Omental fat pad (tissue), 4 donors: Measurements from ENCODE around the gene RALB. TPM values are rescaled to one million over a fixed set of nuclear protein-coding genes. Genes with fewer than 3 reads are reported as not detected.

Experiments
- ATAC-seq: fragments of 150-250 bp; one replicate; pipeline ENCODE4 v1.9.1; 2016; ENCODE audit warnings: mild to moderate bottlenecking, moderate library complexity; ENCODE audit not compliant: low FRiP score
- DNase-seq: peaks from one replicate; pipeline ENCODE4 v3.0.0-alpha.2; 2019; ENCODE audit warnings: low spot score
- total RNA-seq, 4 donors: library from RNA; depleted of rRNA; stranded (reverse); fragments of >200 nt; gene quantifications; one replicate each; pipeline ENCODE4 v1.1.0, GENCODE V29; 2016
- TF ChIP-seq, protein P1 (sequence below), 3 donors: fragments of 450-650 bp; IDR thresholded peaks; one replicate each; pipeline ENCODE4 v1.5.1; 2016 to 2017; ENCODE audit warnings: antibody characterized with exemption in 3 of 3, mild to moderate bottlenecking in 3 of 3, moderate library complexity in 2 of 3

The RALB gene, protein sequence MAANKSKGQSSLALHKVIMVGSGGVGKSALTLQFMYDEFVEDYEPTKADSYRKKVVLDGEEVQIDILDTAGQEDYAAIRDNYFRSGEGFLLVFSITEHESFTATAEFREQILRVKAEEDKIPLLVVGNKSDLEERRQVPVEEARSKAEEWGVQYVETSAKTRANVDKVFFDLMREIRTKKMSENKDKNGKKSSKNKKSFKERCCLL
- total RNA-seq = 10 to 100 TPM; 41.5 to 74.2 (median 51.4) TPM

DNA sequence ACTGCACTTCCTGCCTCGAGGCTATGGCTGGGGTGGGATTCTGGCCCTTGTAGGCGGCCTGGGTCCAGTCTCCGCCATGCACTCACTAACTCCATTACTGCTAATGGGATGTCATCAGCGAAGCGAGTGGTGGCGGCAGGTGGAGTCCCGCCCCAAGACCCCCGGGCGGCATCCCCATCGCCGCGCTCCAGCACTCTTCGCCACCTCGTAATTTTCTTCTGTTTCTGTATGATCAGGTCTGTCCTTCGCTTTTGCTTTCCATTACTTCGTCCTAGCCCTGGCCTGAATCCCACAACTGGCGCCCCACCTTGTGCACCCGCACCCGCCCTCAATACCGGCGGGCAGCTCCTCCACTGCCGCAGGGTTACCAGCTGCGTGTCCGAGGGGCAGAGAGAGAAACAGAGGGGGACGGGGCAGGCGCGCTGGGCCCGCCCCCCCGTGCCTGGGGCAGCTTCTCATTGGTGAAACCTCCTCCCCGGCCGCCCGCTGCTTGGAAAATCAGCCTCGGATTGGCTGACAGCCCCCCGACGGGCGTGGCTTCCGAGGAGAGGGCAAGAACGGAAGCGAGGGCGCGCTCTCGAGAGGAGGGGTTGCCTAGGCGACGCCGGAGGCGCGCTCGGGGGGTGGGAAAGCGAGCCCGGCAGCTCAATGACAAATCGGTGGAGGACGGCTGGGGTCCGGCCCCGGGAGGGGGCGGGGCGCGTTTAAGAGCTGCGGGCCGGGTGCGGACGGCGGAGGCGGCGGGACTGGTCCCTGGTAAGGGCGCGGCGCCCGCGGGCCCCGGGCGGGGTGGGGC lies at the start of gene RALB:
Gene RALB, plus strand, starts transcription at position 628 of the 796 bp plus-strand sequence. CDS start 25,813 bp downstream, outside the sequence.
- TF ChIP-seq, protein P1, sequence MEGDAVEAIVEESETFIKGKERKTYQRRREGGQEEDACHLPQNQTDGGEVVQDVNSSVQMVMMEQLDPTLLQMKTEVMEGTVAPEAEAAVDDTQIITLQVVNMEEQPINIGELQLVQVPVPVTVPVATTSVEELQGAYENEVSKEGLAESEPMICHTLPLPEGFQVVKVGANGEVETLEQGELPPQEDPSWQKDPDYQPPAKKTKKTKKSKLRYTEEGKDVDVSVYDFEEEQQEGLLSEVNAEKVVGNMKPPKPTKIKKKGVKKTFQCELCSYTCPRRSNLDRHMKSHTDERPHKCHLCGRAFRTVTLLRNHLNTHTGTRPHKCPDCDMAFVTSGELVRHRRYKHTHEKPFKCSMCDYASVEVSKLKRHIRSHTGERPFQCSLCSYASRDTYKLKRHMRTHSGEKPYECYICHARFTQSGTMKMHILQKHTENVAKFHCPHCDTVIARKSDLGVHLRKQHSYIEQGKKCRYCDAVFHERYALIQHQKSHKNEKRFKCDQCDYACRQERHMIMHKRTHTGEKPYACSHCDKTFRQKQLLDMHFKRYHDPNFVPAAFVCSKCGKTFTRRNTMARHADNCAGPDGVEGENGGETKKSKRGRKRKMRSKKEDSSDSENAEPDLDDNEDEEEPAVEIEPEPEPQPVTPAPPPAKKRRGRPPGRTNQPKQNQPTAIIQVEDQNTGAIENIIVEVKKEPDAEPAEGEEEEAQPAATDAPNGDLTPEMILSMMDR (IDR thresholded peaks at IDR 0.05) = no peak
- DNase-seq = peak; percentile 94
- peak; percentile 93 for ATAC-seq

DNA sequence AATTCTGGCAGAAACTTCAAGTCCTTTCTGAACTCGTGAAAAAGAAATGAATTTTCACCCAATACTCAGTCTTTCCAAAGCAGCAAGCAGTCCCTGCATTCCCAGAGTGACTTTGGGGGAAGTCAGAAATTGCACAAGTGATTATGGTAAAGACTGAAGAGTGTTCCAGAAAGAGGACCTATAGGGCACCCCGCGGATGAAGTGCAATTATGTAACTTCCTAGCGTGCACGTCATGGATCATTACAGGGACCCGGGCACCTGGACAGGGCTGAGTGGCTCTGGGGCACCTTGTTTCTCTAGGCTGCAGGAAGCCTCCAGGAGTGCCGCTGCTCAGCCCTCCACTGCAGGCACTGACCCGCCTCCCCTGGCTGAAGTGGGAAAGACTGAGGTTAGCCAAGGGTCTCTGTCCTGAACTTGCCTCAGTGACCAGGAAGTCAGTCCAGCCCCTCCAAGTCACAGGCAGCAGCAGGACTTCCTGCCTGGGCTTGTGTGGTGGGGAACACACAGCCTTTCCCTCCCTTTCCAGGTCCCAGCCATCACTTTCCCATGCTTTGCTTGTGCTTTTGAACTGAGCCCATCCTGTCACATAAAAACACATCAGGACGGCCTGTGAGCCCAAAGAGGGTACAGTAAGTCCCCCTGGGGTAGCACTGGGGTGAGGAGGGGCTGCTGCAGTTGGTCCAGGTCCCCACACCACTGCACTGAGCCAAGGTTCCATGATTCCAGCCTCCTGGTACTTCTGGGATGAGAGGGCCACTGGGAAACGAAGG lies 49.2 kb upstream of the RALB start:
- ATAC-seq = no peak

DNA sequence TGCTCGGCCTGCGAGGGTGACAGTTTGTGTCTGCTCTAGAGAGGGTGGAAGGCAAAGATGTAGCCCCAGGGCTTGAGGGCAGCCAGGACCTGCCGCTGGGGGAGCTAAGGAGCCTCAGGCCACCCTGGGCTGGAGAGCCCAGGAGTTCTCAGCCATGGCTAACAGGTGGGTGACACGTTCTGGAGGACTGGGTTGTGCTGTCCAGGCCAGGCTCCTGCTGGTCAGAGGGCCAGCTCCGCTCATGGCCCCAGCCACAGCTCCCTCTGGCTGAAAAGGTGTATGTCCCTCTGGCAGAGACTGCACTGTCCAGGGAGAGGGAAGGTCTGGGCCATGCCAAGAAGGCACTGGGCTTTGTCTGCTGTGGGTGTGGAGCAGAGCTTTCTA lies 48.6 kb upstream of the RALB start:
- peak; percentile 13 for ATAC-seq
- TF ChIP-seq, protein P1 (IDR thresholded peaks at IDR 0.05) = no peak
- no peak for DNase-seq

More for the DNA sequence above, 49.2 kb upstream of the RALB start:
- DNase-seq = no peak
- TF ChIP-seq, protein P1 (IDR thresholded peaks at IDR 0.05) = no peak

DNA sequence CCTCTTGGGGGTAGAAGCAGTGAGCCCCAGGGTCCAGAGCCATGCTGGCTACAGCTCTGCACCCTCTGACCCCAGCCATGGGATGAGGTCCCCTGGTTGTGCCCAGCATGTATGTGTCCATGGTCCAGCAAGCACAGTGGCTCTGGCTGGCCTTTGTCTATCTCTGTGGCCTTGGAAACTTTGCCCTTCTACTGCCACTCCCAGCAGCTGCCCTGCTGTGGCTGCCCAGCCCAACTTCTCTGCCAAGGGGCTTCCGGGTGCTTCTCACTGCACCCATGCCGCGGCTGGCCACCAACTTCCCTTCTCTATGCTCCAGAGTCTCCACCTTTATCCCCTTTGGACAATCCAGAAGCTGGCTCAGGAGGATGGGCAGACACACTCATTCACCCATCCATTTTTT lies 48.2 kb upstream of the RALB start:
- no peak for DNase-seq
- TF ChIP-seq, protein P1 (IDR thresholded peaks at IDR 0.05) = no peak
- ATAC-seq = no peak

DNA sequence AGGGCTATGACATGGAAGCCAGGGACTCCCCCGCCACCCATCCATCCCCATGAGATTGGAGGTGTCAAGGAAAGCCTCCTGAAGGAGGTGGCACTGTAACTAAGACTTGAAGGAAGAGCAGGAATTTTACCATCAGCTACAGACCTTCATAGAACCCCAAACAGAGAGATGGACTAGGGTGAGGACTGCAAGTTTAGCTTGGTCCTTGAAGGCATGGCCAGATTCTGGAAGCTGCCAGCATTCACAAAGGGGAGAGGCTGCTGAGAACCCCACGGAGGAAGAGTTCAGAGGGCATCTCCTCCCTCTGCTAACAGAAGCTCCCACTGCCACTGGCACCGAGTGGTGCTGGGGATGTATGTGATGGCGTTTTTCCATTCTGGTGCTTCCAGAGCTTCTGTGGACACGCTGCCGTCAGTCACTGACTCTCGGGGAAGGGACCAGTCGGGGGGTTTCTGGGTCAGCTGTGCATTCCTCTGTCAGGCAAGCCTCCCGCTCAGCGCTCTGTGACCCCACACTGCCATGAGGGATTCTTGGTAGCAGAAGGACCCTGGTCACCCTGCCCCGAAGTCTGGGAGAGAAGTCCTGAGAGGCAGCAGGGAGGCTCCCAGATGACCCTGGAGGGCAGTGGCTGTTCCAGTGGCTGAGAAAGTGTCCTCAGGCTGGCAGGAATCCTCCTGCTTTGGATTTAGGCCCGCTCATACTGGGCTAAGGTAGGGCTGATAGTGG lies 47.5 kb upstream of the RALB start:
- TF ChIP-seq, protein P1 (IDR thresholded peaks at IDR 0.05) = no peak
- DNase-seq = no peak
- ATAC-seq = no peak

DNA sequence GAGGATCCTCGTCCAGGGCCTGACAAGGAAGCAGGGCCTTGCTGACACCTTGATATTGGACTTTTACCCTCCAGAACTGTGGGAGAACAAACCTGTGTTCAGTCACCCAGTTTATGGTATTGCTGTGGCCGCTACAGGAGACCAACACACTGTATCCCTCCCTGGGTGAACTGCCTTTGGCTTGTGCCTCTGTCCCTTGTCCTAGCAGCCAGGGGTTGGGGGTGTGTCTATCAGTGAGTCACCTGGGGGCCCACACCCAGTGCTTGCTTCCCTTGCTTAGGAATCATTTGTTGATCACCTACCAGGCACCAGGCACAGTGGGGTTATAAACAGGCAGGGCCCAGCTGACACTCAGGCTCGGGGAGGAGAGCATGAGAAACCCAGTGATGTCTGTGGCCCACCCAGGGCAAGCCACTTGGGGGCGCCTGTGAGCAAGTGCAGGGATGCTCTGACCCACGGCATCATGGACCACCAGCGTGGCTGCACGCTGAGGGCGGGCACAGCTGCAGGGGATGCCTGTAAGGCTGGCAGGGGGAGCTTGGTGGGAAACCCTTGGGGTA lies 46.5 kb upstream of the RALB start:
- no peak for DNase-seq
- TF ChIP-seq, protein P1 (IDR thresholded peaks at IDR 0.05) = no peak
- ATAC-seq = peak; percentile 27
